ENCODE measurements around the gene MTMR3.
"Not testable (repeated sequence)": the region's sequence is repeated elsewhere in the genome, so short reads cannot be mapped to it uniquely, and the experiment has no call there.

The MTMR3 gene

GRCh38 chr22:29972121-29972520 lies 89.1 kb downstream of the MTMR3 start:
- H3K9ac ChIP-seq (ENCODE audit: low read length) = no peak overlapping the region
- DNase-seq = no peak
- TF ChIP-seq EZH2 (optimal IDR thresholded peaks at IDR 0.05; ENCODE audit: low read depth, low read length) (no peak), EZH2phosphoT487 (IDR thresholded peaks at IDR 0.05; ENCODE audit: low read length) (no peak)
- TF ChIP-seq, protein P1, sequence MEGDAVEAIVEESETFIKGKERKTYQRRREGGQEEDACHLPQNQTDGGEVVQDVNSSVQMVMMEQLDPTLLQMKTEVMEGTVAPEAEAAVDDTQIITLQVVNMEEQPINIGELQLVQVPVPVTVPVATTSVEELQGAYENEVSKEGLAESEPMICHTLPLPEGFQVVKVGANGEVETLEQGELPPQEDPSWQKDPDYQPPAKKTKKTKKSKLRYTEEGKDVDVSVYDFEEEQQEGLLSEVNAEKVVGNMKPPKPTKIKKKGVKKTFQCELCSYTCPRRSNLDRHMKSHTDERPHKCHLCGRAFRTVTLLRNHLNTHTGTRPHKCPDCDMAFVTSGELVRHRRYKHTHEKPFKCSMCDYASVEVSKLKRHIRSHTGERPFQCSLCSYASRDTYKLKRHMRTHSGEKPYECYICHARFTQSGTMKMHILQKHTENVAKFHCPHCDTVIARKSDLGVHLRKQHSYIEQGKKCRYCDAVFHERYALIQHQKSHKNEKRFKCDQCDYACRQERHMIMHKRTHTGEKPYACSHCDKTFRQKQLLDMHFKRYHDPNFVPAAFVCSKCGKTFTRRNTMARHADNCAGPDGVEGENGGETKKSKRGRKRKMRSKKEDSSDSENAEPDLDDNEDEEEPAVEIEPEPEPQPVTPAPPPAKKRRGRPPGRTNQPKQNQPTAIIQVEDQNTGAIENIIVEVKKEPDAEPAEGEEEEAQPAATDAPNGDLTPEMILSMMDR (IDR thresholded peaks at IDR 0.05; ENCODE audit: low read length) = no peak
- no peaks in the 10 kb centered on the region for H3K4me1 ChIP-seq (ENCODE audit: low read length)
- no peaks in the 10 kb centered on the region for H3K9me3 ChIP-seq (replicated peaks; ENCODE audit: insufficient read depth, low read length)
- H3K36me3 ChIP-seq (replicated peaks; ENCODE audit: insufficient read depth, low read length) = no peaks in the 10 kb centered on the region
- no peak overlapping the region for H3K4me2 ChIP-seq (ENCODE audit: low read depth, low read length)
- H3K4me3 ChIP-seq (ENCODE audit: low read length) = no peak overlapping the region
- H3K79me2 ChIP-seq (ENCODE audit: low read length) = no peaks in the 10 kb centered on the region
- no peaks in the 10 kb centered on the region for H3K27me3 ChIP-seq (replicated peaks; ENCODE audit: insufficient read depth, low read length)
- H3K27ac ChIP-seq (ENCODE audit: low read length) = no peak overlapping the region
- H4K20me1 ChIP-seq (ENCODE audit: insufficient read depth, low read length) = no peaks in the 10 kb centered on the region
- no peak overlapping the region for H2AFZ ChIP-seq (ENCODE audit: low read length)
- no peaks in the 10 kb centered on the region for H3F3A ChIP-seq (ENCODE audit: insufficient read depth, low read length)
- no peaks in the 10 kb centered on the region for H3K9me2 ChIP-seq (replicated peaks; ENCODE audit: insufficient read depth, low read length)

- no peak overlapping the region for H3K4me3 ChIP-seq (ENCODE audit: low read length)
- H3K4me2 ChIP-seq (ENCODE audit: low read depth, low read length) = no peak overlapping the region
- H3K79me2 ChIP-seq (ENCODE audit: low read length) = no peaks in the 10 kb centered on the region
- H3K27ac ChIP-seq (ENCODE audit: low read length) = no peak overlapping the region
- H4K20me1 ChIP-seq (ENCODE audit: insufficient read depth, low read length) = no peaks in the 10 kb centered on the region
- DNase-seq = no peak
- no peak overlapping the region for H3K9ac ChIP-seq (ENCODE audit: low read length)
- no peaks in the 10 kb centered on the region for H3K36me3 ChIP-seq (replicated peaks; ENCODE audit: insufficient read depth, low read length)
- no peaks in the 10 kb centered on the region for H3K9me3 ChIP-seq (replicated peaks; ENCODE audit: insufficient read depth, low read length)
- no peaks in the 10 kb centered on the region for H3K9me2 ChIP-seq (replicated peaks; ENCODE audit: insufficient read depth, low read length)
- TF ChIP-seq, protein P1 (IDR thresholded peaks at IDR 0.05; ENCODE audit: low read length) = no peak
- TF ChIP-seq EZH2phosphoT487 (IDR thresholded peaks at IDR 0.05; ENCODE audit: low read length) = no peak
- TF ChIP-seq EZH2 (optimal IDR thresholded peaks at IDR 0.05; ENCODE audit: low read depth, low read length) = no peak
- no peaks in the 10 kb centered on the region for H3F3A ChIP-seq (ENCODE audit: insufficient read depth, low read length)
- no peak overlapping the region for H2AFZ ChIP-seq (ENCODE audit: low read length)
- no peaks in the 10 kb centered on the region for H3K27me3 ChIP-seq (replicated peaks; ENCODE audit: insufficient read depth, low read length)
- no peaks in the 10 kb centered on the region for H3K4me1 ChIP-seq (ENCODE audit: low read length)
These were observed 90.3 kb downstream of the MTMR3 start for GRCh38 chr22:29973269-29973668.

GRCh38 chr22:29973680-29974079 lies 90.7 kb downstream of the MTMR3 start:
- H3K4me3 ChIP-seq (ENCODE audit: low read length); H3K9me2 ChIP-seq (replicated peaks; ENCODE audit: insufficient read depth, low read length); H3K36me3 ChIP-seq (replicated peaks; ENCODE audit: insufficient read depth, low read length); H3K27me3 ChIP-seq (replicated peaks; ENCODE audit: insufficient read depth, low read length); H4K20me1 ChIP-seq (ENCODE audit: insufficient read depth, low read length); H3K9me3 ChIP-seq (replicated peaks; ENCODE audit: insufficient read depth, low read length); H3K4me2 ChIP-seq (ENCODE audit: low read depth, low read length); H3K79me2 ChIP-seq (ENCODE audit: low read length); H3K27ac ChIP-seq (ENCODE audit: low read length); H3F3A ChIP-seq (ENCODE audit: insufficient read depth, low read length); H3K9ac ChIP-seq (ENCODE audit: low read length); H3K4me1 ChIP-seq (ENCODE audit: low read length); H2AFZ ChIP-seq (ENCODE audit: low read length); DNase-seq: not testable (repeated sequence)

- TF ChIP-seq EZH2 (optimal IDR thresholded peaks at IDR 0.05; ENCODE audit: low read depth, low read length) (no peak), EZH2phosphoT487 (IDR thresholded peaks at IDR 0.05; ENCODE audit: low read length) (no peak)
- TF ChIP-seq, protein P1 (IDR thresholded peaks at IDR 0.05; ENCODE audit: low read length) = no peak
- no peak overlapping the region for H3K4me2 ChIP-seq (ENCODE audit: low read depth, low read length)
- no peak overlapping the region for H2AFZ ChIP-seq (ENCODE audit: low read length)
- H3K9me3 ChIP-seq (replicated peaks; ENCODE audit: insufficient read depth, low read length) = no peaks in the 10 kb centered on the region
- H3K27ac ChIP-seq (ENCODE audit: low read length) = no peak overlapping the region
- H3K9me2 ChIP-seq (replicated peaks; ENCODE audit: insufficient read depth, low read length) = no peaks in the 10 kb centered on the region
- H3K36me3 ChIP-seq (replicated peaks; ENCODE audit: insufficient read depth, low read length) = no peaks in the 10 kb centered on the region
- no peak overlapping the region for H3K9ac ChIP-seq (ENCODE audit: low read length)
- H3K27me3 ChIP-seq (replicated peaks; ENCODE audit: insufficient read depth, low read length) = no peaks in the 10 kb centered on the region
- no peaks in the 10 kb centered on the region for H4K20me1 ChIP-seq (ENCODE audit: insufficient read depth, low read length)
- no peak for DNase-seq
- no peak overlapping the region for H3K4me3 ChIP-seq (ENCODE audit: low read length)
- H3K4me1 ChIP-seq (ENCODE audit: low read length) = no peaks in the 10 kb centered on the region
- H3K79me2 ChIP-seq (ENCODE audit: low read length) = no peaks in the 10 kb centered on the region
- H3F3A ChIP-seq (ENCODE audit: insufficient read depth, low read length) = no peaks in the 10 kb centered on the region
These were observed 92.5 kb downstream of the MTMR3 start for GRCh38 chr22:29975494-29975893.

All from MM.1S (cell line).